OCI-LY7 (cell line): ENCODE results near the gene FUT8. TPM values are rescaled to one million over a fixed set of nuclear protein-coding genes. Genes with fewer than 3 reads are reported as not detected.
"Not testable (repeated sequence)": the region's sequence is repeated elsewhere in the genome, so short reads cannot be mapped to it uniquely, and the experiment has no call there.

Experiments
- BruUV-seq: library from RNA; stranded (reverse); fragments of 400-500 nt; replicated peaks from 2 replicates; lab custom pipeline; 2021; lab: Mats Ljungman, UMichigan
- CTCF ChIA-PET: fragments of 300-600 bp; sonication (Branson Sonifier 250); formaldehyde crosslinking; loops from one replicate; lab custom pipeline; 2022; ENCODE audit warnings: antibody characterized with exemption; ENCODE audit not compliant: unreplicated experiment; lab: Charles Lee
- POLR2A ChIA-PET: fragments of 300-600 bp; sonication (Branson Sonifier 250); formaldehyde crosslinking; loops from one replicate; lab custom pipeline; 2022; ENCODE audit warnings: antibody characterized with exemption; lab: Charles Lee
- DNase-seq: peaks from one replicate; pipeline ENCODE4 v3.0.0-alpha.2; 2015; ENCODE audit warnings: low spot score
- H2AFZ ChIP-seq: fragments of 200-600 bp; sonication (generic), shearing (Covaris generic); 2 replicates; pipeline ENCODE4 v1.6.1; 2014; ENCODE audit warnings: mild to moderate bottlenecking, antibody characterized with exemption, low read length, moderate library complexity
- H3K27ac ChIP-seq: fragments of 200-600 bp; sonication (generic); 2 replicates; pipeline ENCODE4 v1.5.1; 2014; ENCODE audit warnings: mixed run types, low read depth, mild to moderate bottlenecking, moderate library complexity, low read length, inconsistent platforms; ENCODE audit not compliant: poor library complexity, severe bottlenecking
- H3K36me3 ChIP-seq: fragments of 200-600 bp; sonication (generic); 2 replicates; pipeline ENCODE4 v1.6.1; 2014; ENCODE audit warnings: mild to moderate bottlenecking, antibody characterized with exemption, low read length, moderate library complexity, mixed read lengths; ENCODE audit not compliant: insufficient read depth
- H3K4me1 ChIP-seq: fragments of 200-600 bp; sonication (generic); 2 replicates; pipeline ENCODE4 v1.5.1; 2014; ENCODE audit warnings: mild to moderate bottlenecking, low read length; ENCODE audit not compliant: insufficient read depth, poor library complexity, severe bottlenecking
- H3K4me2 ChIP-seq: fragments of 200-600 bp; sonication (generic); 2 replicates; pipeline ENCODE4 v1.6.1; 2014; ENCODE audit warnings: mild to moderate bottlenecking, low read length
- H3K4me3 ChIP-seq: fragments of 200-600 bp; sonication (generic); 2 replicates; pipeline ENCODE4 v1.5.1; 2014; ENCODE audit warnings: mild to moderate bottlenecking, low read depth, low read length; ENCODE audit not compliant: poor library complexity, severe bottlenecking
- H3K79me2 ChIP-seq: fragments of 200-600 bp; sonication (generic); 2 replicates; pipeline ENCODE4 v1.6.1; 2016; ENCODE audit warnings: low read depth, mild to moderate bottlenecking, low read length, moderate library complexity, mixed read lengths; ENCODE audit not compliant: insufficient read depth
- H3K9me2 ChIP-seq: fragments of 200-600 bp; sonication (generic); 2 replicates; pipeline ENCODE4 v1.6.1; 2016; ENCODE audit warnings: mild to moderate bottlenecking, low read length, mixed read lengths; ENCODE audit not compliant: insufficient read depth
- H3K9me3 ChIP-seq: fragments of 200-600 bp; sonication (generic); 2 replicates; pipeline ENCODE4 v1.6.1; 2014; ENCODE audit warnings: mild to moderate bottlenecking, mixed run types, low read length, mixed read lengths
- H4K20me1 ChIP-seq: fragments of 200-600 bp; sonication (generic); 2 replicates; pipeline ENCODE4 v1.6.1; 2014; ENCODE audit warnings: mild to moderate bottlenecking, antibody characterized with exemption, low read length, moderate library complexity, mixed read lengths; ENCODE audit not compliant: insufficient read depth
- CTCF ChIP-seq: fragments of 200-600 bp; sonication (generic); conservative IDR thresholded peaks from 2 replicates; pipeline ENCODE4 v1.5.1; 2014; ENCODE audit warnings: mild to moderate bottlenecking, antibody characterized with exemption, low read length, moderate library complexity, mixed read lengths
- EZH2phosphoT487 ChIP-seq: fragments of 200-600 bp; sonication (generic); IDR thresholded peaks from 2 replicates; pipeline ENCODE4 v1.6.1; 2018; ENCODE audit warnings: low read depth, borderline replicate concordance, mild to moderate bottlenecking, mixed run types, antibody characterized with exemption, low read length, moderate library complexity, mixed read lengths
- intact Hi-C: fragments of 100-400 bp; cut with micrococcal nuclease; formaldehyde crosslinking; loops from one replicate; pipeline ENCODE4 v1.10.0; 2022; ENCODE audit not compliant: unreplicated experiment
- total RNA-seq, 2 experiments: library from RNA; depleted of rRNA in 1 of 2; stranded (reverse); fragments of >200 nt in 1 of 2; shearing (Covaris generic) in 1 of 2; gene quantifications; 2 replicates each; pipeline ENCODE4 v1.2.3, GENCODE V29; 2014 to 2022

The FUT8 gene
- total RNA-seq, 2 experiments from 2014 or later: 90.3 to 174 TPM

DNA sequence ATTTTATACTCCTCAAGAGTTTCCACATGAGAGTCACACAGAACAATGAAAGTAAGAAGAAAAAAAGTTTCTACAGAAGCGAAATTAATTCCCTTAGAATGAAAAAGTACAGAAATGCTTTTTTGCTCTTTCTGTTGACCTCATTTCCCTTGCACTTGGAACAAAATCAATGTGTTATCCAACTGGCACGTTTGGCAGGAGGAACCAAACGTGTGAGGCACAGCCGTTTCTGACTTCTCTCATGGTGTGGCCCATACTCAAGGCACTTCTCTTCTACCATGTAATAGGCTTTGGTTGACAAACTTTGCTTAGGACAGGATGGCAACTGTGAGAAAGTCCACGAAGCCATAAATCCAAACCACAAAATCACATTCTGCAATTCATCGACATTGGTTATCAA is 297.0 kb downstream of the FUT8 start:
- no peak overlapping the region for H3K4me2 ChIP-seq
- ChIA-PET CTCF (no interaction called here), POLR2A (no interaction called here)
- DNase-seq: no peak
- intact Hi-C loops: no loop called here
- peaks cover 29% of the 10 kb centered on the region for H3K9me3 ChIP-seq
- H4K20me1 ChIP-seq: no peaks in the 10 kb centered on the region
- peaks cover 29% of the 10 kb centered on the region; the same call in 1 of the 2 replicates for H3K79me2 ChIP-seq
- H3K9me2 ChIP-seq: no peaks in the 10 kb centered on the region
- no TSS peak for BruUV-seq
- H3K27ac ChIP-seq: no peak overlapping the region
- H3K4me1 ChIP-seq: no peaks in the 10 kb centered on the region
- no peak overlapping the region for H3K4me3 ChIP-seq
- no peak overlapping the region for H2AFZ ChIP-seq
- TF ChIP-seq CTCF (no peak), EZH2phosphoT487 (no peak)
- H3K36me3 ChIP-seq: peaks cover 75% of the 10 kb centered on the region

DNA sequence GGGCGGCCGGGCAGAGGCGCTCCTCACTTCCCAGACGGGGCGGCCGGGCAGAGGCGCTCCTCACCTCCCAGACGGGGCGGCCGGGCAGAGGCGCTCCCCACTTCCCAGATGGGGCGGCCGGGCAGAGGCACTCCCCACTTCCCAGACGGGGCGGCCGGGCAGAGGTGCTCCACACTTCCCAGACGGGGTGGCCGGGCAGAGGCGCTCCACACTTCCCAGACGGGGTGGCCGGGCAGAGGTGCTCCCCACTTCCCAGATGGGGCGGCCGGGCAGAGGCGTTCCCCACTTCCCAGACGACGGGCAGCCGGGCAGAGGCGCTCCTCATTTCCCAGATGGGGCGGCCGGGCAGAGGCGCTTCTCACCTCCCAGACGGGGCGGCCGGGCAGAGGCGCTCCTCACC is 304.3 kb downstream of the FUT8 start:
- Histone ChIP-seq H3K9me3 (peaks cover 45% of the 10 kb centered on the region), H3K36me3 (peaks cover 84% of the 10 kb centered on the region), H3K79me2 (peaks cover 39% of the 10 kb centered on the region; the same call in 1 of the 2 replicates)
- intact Hi-C loops, H3K27ac ChIP-seq, H3K9me2 ChIP-seq, H4K20me1 ChIP-seq, CTCF ChIA-PET, H3K4me3 ChIP-seq, DNase-seq, H3K4me2 ChIP-seq, POLR2A ChIA-PET, BruUV-seq, H2AFZ ChIP-seq, H3K4me1 ChIP-seq: not testable (repeated sequence)

- H3K4me3 ChIP-seq, CTCF ChIA-PET, H4K20me1 ChIP-seq, H3K9me2 ChIP-seq, DNase-seq, H3K4me1 ChIP-seq, BruUV-seq, intact Hi-C loops, H2AFZ ChIP-seq, H3K27ac ChIP-seq, H3K4me2 ChIP-seq: not testable (repeated sequence)
- Histone ChIP-seq H3K36me3 (peaks cover 86% of the 10 kb centered on the region), H3K9me3 (peaks cover 45% of the 10 kb centered on the region), H3K79me2 (peaks cover 41% of the 10 kb centered on the region; the same call in 1 of the 2 replicates)
- POLR2A ChIA-PET: interaction anchor here (0.6 to 0.8 kb wide), 2 partner anchors 166 to 430 kb away, joined by 3 read pairs; no protein-coding TSS in a partner anchor
Measured at GRCh38 chr14:65717384-65717915, 304.9 kb downstream of the FUT8 start.

DNA sequence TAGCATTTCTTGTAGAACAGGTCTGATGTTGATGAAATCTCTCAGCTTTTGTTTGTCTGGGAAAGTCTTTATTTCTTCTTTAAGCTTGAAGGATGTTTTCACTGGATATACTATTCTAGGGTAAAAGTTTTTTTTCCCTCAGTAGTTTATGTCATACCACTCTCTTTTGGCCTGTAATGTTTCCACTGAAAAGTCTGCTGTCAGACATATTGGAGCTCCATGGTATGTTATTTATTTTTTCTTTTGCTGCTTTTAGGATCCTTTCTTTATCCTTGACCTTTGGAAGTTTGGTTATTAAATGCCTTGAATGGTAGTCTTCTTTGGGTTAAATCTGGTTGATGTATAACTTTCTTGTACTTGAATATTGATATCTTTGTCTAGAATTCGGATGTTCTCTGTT is 306.1 kb downstream of the FUT8 start:
- Histone ChIP-seq H3K79me2 (peaks cover 40% of the 10 kb centered on the region; the same call in 1 of the 2 replicates), H3K9me2 (no peaks in the 10 kb centered on the region), H3K4me2 (no peak overlapping the region), H3K27ac (no peak overlapping the region), H3K9me3 (peaks cover 41% of the 10 kb centered on the region), H4K20me1 (no peaks in the 10 kb centered on the region), H3K4me3 (no peak overlapping the region), H3K36me3 (peaks cover 86% of the 10 kb centered on the region), H3K4me1 (peaks cover 21% of the 10 kb centered on the region), H2AFZ (no peak overlapping the region)
- ChIA-PET POLR2A (no interaction called here), CTCF (no interaction called here)
- DNase-seq: no peak
- intact Hi-C loops: no loop called here
- BruUV-seq: no TSS peak
- no peak for TF ChIP-seq EZH2phosphoT487
- TF ChIP-seq CTCF: no peak
